OCI-M1 (cell line): ENCODE data around the gene PMVK.
A peak's percentile ranks its signal among the peaks of the same experiment; 100 is the strongest.
"Not testable (repeated sequence)": the region's sequence is repeated elsewhere in the genome, so short reads cannot be mapped to it uniquely, and the experiment has no call there.

Experiments used
- DNase-seq: peaks from one replicate; lab custom pipeline; 2025; lab: John Stamatoyannopoulos, UW

Gene PMVK

DNA sequence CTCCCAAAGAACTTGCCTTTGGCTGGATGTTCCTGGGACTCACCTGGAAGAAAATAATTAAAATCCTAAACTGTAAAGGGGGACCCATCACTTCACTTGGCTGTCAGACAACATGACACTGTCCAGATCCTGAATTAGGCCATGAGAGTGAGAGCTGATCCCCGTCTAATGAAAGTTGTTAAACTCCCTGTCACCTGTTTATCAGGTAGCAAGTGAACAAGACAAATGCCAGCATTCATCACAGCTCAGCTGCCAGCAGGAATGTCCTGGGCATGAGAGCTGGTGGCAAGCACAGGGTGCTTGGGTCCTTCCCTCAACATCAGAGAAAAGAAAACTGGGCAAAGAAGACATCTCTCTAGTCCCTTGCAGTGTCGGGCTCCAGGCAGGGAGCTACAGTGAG, 23.8 kb downstream of the PMVK start:
- no peak for DNase-seq

DNA sequence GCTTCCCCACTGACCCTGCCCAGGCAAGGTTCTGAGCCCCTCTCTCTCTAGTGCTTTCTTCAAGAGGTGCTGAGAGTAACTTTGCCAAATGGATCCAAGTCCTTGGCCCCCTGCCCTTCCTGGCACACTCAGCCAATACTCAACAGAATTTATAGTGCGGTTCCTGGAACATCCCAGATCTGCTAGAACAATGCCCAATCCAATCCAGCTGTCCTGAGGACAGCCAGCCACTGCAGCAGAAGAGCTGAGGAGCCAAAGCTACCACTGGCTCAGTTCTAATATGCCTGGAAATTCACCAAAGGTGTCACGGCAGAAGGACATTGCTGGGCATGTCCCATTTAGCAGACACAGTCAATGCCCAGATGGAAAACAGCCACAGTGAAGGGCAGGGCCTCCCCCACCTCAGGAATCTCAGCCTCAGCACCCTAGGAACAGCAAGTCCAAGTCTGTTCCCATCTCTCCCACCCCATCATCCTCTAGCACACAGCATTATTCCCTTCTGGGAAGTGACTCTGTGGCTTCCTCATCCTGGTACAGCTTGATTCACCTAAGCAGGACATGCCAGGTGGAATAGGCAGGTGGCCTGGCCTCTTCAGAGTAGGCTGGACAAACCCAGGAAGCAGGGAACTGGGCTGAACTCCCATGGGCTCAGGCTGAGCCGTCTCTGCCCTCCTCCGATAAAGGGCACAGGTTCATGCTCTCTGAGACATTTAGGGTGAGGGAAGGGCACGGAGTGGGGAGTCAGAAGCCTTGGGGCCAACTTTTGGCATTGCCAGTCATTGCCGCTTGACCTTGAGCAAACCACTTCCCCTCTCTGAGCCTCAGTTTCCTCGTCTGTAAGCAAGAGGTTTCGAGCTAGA, 24.6 kb downstream of the PMVK start:
- DNase-seq, result no peak

DNA sequence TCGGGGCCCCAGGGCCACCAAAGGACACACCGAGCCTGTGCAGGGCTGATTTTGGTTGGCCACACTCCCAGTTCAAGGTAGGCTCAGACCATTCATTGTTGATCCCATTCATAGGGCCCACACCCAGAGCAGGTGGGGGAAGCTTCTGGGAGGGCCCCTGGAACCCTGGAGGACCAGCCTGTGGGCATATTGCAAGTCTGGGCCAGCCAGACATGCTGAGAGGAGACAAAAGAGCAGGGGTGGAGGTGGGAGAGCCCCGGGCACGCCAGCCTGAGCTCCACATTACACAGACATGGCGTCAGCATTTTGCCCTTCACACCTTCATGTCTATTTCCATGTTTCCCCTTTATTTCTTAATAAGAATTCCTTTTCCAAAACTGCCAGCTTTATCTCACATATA, 25.7 kb downstream of the PMVK start:
- DNase-seq, result no peak

DNA sequence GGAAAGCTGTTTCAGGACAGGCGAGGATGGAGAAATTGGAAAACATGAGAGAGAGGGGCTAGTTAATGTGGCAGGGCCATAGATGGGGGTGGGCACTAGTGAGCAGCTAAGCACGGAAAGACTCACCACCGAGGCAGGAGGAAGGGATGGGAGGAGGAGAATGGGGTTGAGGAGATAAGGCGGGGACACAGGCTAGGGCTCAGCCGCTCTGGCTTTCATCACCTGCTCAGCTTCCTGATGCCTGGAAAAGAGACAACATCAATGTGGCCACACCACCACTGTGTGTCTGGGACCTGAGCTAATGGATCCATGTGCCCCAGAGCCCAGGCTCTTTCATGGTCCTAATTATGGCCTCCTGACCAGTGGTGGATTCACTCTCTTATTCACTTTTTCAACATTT, 27.6 kb downstream of the PMVK start:
- DNase-seq, result no peak

DNA sequence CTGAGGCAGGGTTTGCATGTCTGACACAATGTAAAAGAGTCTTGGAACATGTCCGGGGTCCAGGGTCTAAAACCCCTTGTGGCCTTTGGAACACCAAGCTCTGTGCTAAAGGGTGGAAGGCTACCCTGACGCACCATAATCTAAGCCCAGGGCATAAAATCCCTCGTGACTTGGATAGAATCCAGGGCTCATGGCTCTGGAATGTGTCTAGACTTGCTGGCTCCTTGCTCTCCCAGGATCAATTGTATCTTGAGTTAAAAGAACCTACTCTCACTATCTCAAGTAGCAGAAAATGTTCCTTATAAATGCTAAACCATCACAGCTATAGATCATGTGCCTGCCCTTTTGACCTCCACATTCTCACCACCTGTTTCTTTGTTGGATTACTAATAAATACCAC, 28.4 kb downstream of the PMVK start:
- DNase-seq, result not testable (repeated sequence)

DNA sequence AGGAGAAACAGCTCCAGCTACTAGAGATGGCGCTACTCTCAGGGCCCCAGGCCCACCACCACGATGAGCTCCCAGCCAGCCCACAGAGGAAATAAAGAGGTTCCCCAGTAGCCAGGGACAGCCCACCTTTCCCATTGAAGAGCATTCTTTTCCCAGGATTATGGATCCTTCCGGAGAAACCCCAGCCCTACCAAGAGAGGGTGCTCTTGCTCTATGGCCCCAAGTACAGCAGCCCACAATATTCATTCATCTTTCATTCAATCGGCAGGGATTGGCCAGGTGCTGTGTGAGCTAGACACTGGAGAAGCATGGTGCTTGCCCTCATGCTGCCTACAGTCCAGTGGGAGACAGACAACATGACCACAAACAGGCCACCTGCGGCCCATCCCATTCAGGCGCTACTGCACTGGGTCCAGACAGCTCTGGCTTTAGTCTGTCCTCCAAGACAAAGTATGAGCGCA, 29.9 kb downstream of the PMVK start:
- no peak for DNase-seq

DNA sequence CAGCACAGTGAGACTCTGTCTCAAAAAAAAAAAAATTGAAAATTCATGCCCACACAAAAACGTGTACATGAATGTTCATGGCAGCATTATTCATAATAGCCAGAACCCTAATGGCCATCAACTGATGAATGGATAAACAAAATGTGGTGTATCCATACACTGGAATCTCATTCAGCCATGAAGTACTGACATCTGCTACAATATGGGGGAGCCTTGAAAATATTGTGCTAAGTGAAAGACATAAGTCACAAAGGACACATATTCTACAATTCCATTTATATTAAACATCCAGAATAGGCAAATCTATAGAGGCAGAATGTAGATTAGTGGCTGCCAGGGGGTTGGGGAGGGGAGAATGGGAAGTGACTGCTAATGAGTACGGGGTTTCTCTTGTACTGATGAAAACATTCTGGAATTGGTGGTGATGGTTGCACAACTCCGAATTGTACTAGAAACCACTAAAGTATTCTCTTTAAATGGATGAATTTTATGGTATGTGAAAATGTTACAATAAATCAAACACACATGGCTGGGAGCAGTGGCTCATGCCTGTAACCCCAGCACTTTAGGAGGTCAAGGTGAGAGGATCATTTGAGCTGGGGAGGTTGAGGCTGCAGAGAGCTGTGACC, 33.5 kb downstream of the PMVK start:
- no peak for DNase-seq

DNA sequence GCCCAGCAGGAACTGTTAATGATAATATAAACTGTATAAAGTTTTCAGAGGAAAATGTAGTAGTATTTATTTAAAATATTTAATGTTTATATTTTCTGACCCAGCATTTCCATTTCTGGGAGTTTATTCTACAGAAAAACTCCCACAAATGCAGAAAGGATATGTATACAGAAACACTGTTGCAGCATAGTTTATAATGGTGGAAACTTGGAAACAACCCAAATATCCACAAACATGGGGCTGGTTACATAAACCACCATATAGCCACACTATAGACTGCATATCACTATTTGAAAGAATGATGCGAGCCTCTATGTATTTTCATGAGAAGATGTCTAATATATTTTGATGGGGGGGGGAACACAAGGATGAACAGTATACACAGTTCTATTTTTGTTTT, 34.9 kb downstream of the PMVK start:
- no peak for DNase-seq

DNA sequence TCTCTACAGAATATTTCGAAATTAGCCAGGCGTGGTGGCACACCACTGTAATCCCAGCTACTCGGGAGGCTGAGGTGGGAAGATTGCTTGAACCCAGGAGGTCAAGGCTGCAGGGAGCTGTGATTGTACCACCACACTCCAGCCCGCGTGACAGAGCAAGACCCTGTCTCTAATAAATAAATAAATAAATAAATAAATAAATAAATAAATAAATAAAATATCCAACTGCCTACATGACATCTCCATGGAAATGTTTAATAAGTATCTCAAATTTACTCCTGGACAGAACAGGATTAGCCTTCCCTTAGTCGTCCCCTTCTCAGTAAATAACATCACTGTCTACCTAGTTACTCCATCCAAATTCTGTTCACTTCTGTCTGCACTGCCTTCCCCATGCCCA, 37.5 kb downstream of the PMVK start:
- DNase-seq, result no peak

DNA sequence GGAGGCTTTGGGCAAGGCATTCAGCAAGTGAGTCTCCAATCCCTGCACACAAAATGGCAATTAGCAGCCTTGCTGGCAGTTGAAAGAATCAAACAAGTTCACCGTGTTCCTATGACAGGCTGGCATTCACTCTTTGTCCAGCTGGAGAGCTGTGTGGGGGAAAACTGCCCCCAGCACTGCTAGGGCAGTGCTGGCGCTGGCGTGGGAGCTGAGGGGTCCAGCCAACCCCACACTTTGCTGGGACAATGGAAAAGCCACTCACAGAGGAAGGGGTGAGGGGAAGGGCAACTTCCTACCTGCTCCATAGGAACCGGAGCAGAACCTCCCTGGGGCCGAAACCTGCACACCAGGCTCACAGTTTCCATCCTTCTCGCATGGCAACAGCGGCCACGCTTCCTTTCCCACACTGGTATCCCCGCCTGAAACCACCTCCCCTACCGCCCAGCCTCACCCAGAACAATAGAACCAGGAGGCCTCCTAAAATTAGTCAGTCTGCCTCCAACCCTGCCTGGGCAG, 39.7 kb downstream of the PMVK start:
- DNase-seq, result no peak

DNA sequence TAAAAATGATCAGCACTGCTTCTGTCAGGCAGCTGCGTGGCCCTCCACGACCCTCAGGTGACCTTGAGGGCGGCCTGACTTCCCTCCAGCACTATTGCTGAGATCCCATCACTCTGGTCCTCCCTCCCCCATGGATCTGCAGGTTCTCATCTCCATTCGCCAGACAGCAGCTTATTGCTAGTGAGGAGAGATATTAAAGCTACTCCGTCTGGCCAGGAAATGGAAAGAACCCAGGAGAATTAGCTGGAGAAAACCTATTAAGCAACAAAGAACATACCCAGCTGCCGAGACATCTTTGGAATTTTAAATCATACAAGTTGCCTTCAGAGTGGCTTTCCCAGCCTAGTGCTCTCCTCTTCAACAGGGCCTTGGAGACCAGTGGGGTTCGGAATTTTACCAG, 40.7 kb downstream of the PMVK start:
- DNase-seq, result no peak

DNA sequence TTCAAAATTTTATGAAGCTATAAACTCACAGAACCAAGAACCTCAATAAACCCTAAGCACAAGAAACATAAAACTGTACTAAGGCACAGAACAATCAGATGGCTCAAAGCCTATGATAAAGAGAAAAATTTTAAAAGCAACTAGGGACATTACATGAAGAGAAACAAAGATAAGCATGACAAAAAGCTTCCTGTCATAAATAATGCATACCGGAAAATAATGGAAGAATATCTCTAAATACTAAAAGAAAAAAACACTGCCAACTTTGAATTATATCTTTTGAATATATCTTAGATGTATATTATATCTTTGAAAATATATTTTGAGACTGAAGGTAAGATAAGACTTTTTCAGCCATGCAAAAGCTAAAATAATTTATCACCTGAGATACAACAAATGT, 45.1 kb downstream of the PMVK start:
- no peak for DNase-seq

DNA sequence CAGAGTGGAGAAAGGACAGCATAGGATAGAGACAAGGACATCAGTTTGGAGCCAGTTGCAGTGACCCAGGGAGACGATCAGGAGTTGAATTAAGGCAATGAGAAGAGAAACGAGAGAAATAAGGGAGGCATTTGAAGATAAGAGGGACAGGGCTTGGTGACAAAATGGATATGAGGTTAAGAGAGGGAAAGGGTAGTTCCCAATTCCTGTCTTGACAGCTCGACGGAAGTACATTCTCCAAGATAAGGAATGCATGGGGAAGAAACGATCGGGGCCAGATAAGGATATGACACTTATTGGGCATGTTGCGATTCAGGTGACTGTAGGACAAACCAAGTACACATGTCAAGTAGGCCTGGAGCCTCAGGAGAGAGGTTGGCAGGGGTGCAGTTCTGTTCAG, 47.8 kb downstream of the PMVK start:
- DNase-seq, result no peak

DNA sequence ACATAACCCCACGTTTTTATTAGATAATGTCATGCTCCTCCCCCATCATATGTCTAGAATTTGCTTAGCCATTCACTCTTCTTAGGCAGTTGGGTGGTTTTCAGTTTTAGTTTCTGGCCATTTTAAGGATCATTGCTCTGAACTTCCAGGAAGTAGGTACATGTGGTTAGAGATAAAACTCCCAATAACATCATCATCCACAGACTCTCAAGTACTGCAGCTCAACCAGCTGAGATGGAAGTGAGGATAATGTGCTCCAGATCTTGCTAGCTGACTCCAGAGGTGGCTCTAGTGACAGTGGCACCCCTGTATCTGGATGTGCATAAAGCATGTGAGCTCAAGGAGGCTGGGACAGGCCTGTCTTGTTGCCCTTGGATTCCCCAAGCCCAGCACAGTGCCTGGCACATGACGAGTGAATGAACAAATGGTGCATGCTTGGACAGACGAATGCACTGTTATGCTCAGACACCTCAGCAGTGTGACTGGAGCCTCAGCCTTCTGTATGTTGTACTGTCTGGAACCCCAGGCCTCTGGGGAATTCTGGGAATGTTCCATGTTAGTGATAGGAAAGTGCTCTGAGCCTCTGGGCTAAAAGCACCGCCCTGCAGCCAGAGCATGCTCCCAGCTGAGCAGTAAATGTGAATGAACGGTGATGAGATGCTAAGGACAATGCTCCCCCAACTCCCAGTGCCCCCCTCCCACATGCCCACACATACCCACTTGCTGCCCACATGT, 50.1 kb downstream of the PMVK start:
- peak; percentile 95 for DNase-seq

DNA sequence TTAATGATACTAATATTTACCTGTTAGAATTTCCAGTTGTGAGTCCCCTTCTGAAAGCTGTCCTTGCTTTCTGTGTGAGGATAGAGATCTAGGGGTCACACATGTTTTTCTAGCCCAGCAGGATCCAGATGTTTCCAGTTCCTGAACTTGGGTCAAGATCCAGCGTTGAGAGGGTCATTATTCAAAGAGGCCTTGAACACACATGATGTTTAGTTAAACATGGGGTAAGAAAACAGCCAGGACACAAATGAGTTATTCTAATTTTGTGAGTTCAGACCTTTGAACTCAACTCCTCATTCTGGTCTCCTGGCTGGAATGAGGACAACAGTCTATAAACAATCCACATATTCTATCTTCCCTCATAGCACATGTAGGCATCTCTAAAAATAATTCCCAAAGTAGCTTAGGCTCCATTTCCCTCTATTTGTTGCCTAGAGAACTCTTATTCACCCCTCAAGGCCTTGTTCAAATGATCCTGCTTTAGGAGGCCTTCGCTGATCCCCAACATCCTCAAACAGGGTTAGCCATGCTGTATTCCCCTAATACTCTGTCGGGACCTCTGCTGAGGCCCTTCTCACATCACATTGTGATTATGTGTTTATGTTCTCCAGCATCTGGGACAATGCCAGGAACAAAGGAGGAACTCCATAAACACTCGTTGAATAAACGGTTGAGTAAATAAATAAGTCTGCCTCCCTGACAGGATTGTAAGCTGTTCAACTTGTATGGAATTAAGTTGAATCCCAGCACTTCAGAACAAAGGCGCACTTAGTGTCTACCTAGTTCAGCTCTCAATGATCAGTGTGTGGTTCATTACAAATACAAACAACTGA, 51.4 kb downstream of the PMVK start:
- no peak for DNase-seq

DNA sequence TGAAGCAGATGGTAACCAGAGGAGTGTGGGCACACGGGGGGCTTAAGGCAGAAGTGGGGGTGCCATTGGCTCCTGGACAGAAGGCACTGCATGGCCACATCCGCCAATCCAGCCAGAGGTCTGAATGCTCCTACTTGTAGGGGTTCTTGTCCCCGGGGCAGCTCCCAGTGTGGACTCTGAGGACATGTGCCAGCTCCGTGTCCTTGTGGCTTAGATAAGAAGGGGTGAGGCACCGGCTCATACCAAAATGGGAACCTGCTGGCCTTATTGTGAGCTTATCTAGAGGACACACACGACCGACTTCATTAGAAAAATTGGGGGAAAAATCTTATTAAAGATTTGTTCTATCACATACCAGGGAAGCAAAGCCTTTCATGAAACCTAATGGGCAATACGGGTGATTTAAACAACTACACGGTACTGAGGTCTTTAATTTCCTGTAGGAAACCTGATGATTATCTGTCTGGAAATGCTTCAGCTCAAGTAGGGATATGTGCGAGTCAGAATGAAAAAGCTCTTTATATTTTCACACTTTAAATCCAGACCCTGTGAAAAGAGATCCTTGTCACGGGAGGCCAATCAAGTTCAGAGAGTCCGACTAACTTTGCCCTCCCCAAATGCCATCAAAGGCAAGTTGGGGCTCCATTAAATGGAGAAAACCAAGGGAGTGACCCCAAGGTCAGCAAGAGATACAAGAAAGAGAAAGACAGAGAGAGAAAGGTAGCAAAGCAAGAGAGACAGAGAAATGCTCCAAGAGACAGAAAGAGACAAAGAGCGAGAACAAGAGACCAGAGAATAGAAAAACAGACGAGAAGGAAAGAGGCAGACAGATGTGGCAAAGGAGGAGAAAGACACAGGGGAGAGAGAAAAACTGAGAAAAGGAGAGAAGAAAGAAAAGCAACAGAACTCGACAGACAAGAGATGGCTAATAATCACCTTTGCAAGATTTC, 52.3 kb downstream of the PMVK start:
- DNase-seq, result peak; percentile 96

DNA sequence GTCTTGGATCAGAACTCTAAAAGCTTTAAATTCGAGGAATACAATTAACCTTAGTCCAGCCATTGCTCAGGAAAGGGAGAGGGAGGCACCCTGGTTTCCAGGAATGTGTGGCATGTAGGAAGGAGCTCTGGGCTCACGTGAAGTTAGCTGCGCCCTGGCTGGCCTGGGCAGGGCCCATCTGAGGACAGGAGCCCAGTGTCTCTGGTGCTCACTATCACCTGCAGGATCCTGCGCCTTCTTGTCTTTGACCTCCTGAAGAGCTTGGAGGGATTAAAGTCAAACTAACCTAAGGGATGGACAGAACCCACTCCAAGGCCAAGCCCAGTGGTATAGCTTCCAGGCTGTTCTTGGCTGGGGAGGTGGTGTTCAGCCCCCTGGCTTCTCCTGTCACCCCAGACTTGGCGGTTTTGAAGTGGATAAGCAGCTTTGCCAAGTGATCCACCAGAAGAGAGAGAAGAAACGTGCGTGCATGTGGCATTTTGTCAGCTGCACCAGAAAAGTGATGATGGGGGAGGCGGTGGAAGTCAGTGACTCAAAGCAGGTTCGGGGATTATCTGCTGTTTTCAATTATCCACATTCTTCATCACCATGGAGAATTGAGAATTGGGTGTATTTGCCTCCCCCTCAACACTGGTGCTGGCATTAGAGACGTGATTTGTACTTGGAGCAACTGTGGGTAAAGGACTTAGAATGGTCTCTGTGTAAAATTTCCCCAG, 54.5 kb downstream of the PMVK start:
- no peak for DNase-seq

DNA sequence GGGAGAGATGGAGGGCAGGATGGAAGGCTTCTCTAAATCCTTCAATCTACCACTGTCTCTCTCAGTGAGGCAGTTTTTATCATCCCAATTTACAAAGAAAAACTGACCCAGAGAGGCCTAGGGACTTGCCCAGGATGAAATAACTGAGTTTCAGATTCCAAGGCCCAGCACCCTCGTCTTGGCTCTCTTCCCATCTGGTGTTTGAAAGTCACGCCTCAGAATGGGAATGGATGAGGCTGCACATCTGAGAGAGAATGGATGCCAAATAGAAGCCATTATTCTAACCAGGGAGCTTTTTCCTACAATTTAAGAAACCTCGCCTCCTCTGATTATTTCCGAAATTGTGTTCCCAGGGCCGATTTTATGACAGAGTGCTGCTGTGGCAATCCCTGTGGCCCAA, 55.8 kb downstream of the PMVK start:
- DNase-seq, result no peak

DNA sequence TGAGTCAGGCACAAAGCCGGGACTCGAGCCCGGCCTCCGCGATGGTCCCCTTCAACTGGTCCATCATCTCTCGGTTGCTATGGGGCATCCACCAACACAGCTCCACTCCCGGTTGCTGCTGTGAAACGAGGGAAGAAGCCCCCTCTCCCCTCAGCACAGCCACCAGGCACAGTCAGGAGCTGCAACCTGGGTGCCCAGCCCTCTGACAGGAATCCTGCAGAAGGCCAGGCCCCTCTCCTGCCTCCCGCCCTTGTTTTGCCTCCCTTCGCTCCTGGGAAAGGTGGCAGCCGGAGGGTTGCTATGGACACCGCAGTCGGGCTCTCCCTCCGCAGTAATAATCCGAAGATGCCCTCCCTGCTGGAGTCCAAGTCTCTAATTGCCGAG, 57.5 kb downstream of the PMVK start:
- no peak for DNase-seq
